Stimulated activated CD4-positive, alpha-beta T cell treated with anti-CD3 and anti-CD28 coated beads, Interleukin-4, amount 100 ng/mL, for 48 hours (primary cell): Measurements from ENCODE around the gene ARID3A.
A peak's percentile ranks its signal among the peaks of the same experiment; 100 is the strongest.
"Not testable (repeated sequence)": the region's sequence is repeated elsewhere in the genome, so short reads cannot be mapped to it uniquely, and the experiment has no call there.

ENCODE experiments used
- DNase-seq, 2 donors: peaks; one replicate each; pipeline ENCODE4 v3.0.0-alpha.2; 2020; ENCODE audit warnings: low read depth in 2 of 2

The ARID3A gene

DNA sequence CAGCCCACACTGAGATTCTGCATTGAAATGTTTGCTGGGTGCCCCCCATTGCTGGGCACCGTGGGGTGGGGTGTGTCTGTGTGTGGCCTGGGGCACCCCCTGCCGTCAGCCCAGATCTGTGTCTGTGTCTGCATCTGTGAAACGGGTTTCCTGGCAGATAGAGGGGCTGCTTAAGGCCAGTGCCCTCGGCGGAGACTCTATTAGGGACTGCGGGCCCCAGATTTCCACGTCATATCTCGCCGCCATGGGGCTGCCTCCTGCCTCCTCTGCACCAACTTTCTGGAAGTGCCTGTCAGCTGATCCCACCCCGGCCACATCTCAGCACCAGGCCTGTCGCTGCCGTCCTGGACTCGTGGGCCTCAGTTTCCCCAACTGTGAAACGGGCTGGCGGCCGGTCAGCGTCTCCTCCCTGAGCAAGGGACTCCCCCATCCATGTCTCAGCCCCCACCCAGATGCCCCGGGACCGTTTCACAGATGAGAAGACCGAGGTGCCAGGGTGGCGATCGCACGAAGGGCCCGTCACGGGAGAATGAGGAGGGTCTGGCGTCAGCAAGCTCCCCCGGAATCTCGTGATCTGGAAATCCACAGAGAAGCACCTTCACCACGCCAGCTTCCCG, 21.4 kb downstream of the ARID3A start:
- no peak for DNase-seq

DNA sequence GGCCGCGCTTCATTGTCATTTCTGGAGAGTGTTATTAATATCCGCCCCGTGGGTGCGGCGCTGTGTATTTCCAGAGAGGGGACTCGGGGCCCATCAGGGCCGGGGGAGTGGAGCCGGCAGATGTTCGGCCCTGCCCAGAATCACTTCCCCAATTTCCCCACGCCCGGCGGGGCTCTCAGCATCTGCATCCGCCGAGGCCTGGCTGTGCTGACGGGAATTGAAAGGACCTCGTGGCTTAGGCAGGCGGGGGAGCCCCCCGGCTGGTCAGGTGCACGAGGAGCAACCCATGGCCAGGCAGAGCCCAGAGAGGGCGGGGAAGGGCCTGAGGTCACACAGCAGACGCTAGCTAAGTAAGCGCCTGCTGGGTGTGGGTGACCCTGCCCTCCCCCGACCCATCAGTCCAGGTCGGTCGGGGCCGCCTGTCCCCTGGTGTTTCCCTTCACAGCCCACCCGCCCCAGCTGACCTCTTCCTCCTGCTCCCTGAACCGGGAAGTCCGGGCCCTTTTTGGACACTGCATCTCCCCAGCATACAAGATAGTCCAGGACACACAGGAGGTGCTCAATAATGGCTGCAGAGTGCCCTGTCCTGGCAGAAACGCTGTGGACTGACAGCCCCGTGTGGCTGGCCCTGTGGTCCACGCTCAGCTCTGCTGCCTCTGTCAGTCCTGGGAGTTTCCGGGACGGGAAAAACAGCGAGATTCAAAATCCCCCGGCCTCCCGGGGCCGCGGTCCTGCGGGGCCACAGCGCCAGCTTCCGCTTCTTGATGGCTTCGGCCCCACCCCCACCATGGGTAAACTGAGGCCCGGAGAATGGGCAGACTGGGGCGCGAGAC, 22.1 kb downstream of the ARID3A start:
- DNase-seq, result no peak

DNA sequence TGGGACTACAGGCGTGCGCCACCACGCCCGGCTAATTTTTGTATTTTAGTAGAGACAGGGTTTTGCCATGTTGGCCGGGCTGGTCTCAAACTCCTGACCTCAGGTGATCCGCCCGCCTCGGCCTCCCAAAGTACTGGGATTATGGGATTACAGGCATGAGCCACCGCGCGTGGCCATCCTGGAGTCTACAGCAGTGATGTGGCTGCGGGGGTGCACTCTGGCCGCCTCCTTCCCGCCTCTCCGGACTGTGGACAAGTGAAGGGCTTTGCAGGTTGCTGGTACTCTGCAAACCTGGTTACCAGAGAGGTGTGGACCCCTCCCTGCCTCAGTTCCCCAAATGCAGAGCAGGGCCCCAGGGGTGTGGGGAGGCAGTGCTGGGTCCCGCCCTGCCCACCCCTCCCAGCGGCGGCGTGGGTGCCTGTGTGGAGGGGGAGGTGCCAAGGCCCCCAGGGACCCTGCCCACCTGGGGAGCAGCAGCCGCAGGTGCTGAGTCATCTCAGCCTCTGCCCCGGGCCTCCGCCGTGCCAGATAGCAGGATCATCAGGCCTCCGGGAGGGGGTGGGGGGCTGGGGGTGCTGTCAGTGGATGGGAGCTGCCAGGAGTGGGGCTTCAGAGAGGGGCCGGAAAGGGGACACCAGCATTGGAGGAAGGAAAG, 23.1 kb downstream of the ARID3A start:
- no peak for DNase-seq

DNA sequence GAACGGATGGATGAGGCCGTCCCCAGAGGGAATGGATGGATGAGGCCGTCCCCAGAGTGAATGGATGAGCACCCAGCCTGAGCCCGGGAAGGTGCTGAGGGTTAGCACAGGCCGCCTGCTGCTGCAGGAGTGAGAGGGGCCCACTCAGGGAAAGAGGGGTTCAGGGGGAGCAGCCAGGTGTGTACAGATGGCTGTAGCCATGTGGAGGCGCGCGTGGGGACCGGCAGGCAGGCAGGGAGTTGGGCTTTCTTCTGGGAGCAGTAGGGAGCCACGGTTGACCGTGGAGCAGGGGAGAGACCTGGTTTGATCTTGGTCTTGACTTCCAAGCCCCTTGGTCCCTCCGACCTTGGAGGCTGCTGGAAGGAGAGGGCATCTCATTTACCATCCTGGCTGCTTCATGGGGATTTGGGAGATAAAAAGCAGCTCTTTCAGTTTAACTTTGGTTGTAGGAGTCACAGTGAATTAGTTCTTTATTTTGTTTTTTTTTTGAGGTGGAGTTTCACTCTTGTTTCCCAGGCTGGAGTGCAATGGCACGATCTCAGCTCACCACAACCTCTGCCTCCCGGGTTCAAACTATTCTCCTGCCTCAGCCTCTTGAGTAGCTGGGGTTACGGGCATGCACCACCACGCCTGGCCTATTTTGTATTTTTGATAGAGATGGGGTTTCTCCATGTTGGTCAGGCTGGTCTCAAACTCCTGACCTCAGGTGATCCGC, 24.7 kb downstream of the ARID3A start:
- DNase-seq, result no peak

DNA sequence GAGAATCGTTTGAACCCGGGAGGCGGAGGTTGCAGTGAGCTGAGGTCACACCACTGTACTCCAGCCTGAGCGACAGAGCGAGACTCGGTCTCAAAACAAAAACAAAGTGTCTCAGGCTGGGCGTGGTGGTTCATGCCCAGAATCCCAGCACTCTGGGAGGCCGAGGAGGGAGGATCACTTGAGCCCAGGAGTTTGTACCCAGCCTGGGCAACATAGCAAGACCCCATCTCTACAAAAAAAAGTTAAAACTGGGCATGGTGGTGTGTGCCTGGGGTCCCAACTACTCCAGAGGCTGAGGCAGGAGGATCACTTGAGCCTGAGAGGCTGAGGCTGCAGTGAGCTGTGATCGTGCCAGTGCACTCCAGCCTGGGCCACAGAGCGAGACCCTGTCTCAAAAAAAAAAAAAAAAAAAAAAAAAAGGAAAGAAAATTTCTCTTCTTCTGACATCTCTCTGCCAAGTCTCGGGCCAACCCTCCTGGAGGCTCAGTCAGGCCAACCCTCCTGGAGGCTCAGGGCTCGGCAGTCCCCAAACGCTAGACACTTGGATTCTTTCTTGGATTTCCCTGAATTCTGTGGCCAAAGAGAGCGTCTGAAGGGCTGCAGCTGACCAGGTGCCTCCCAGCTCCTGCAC, 26.3 kb downstream of the ARID3A start:
- DNase-seq, result no peak

DNA sequence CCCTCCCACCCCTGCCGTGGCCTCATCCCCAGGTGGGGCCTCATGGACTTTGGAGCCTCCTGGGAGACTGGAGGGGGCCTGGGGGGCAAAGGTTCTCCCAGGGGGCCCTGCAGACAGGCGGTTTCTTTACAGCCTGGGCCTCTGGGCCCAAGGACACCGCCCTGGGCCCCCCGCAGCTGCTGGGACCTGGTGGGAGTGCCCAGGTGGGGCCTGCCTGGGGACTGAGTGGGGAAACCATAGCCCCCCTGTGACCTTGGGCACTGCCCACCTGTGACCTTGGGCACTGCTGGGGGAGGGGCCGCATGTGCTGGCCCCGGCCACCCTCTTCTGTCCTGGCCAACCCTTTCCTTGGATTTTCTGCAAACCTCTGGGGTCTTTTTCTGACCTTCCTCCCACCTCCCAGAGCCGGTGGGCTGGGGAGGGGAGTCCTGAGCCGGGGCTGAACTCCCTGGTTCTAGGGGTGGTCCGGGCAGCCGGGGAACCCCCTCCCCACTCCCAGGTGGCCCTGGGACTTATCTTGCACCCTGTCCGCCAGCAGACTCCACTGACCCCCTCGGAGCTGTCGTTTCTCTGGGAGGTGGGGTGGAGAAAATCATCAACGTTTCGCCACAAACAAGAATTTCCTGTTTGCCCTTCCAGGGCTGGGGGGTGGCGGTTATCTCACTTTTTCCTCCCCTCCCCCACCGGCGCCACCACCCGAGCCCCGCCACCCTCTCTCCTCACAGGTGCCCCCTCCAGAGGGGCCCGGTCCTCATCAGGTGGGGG, 27.0 kb downstream of the ARID3A start:
- DNase-seq, result no peak

DNA sequence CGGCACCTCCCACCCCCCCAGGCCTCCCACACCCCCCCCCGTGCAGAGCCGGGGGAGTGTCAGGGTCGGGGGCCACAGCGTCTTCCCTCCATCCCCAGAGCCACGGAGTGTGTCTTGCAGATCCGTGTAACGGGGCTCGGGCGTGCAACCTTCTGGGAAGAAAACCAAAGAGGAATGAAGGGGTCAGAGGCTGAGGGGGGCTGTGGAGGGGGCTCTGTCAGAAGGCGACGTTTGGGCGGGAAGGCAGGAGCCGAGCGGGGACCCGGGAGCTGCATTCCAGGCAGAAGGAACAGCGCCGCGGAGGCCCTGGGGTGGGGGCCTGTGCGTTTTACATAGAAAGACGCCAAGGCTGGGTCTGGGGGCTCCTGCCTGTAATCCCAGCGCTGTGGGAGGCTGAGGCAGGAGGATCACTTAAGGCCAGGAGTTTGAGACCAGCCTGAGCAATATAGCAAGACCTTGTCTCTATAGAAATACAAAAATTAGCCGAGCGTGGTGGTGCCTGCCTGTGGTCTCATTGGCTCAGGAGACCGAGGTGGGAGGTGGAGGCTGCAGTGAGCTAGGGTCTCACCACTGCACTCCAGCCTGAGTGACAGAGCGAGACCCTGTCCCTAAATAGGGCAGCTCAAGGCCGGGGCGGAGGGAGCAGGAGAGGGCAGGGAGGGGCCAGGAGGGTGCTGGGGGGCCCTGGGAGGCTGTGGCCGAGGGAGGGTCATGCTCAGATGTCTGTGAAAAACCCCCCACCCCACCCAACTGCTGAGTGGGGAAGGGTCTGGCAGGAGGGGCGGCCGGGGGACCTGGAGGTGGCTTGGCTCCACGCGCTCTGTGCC, 27.8 kb downstream of the ARID3A start:
- DNase-seq, result no peak

DNA sequence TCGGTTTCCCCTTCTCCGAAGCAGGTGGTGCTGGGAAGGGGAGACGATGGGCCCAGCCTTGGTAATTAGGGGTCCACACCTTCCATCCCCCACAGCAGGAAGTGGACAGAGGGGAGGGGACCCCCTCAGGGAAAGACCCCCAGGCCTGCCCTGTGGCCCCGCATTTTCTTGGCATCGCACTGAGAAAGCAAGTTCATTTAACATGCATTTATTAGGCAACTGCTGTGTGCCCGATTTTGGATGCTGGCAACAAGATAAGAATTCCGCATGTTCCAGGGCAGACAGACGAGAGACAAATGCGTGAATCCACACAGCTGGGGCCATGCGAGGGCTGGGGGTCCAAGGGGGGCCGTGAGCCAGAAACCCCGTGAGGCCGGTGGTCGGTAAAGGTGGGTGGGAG, 28.4 kb downstream of the ARID3A start:
- no peak for DNase-seq

DNA sequence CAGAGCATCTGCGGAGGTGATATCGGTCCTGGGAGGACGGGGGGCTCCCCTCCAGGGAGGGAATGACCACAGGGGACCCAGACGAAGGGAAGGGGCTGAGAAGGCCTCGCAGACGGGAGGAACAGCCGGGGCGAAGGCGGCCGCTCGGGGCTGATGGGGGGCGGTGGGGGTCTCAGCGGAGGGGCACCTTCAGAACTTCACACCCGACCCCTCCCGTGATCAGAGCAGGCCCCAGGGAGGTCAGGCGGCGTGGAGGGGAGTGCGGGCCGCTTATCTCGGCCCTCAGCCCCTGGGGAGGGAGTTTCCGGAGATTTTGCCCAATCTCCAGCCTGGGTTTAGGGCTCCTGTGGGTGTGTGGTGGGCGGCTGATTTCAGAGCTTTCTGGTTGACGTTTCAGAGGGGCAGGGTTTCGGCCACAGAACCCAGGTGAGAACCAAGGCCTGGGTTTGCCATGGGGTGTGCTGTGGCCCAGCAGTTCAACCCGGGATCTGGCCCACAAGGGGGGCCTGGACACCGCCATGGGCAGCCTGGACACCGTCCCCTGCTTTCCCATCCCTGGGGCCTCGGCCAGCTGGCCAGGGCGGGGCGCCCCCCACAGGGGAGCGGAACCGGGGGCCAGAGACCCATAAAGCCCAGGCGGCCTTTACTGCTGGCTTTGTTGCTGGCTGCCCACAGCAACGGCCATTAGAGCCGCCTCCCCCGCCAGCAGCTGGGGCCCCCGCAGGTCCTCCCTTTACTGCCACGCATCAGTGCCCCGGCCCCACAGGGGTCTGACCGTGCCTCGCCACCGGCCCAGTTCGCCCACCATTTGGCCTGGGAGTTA, 29.0 kb downstream of the ARID3A start:
- no peak for DNase-seq

DNA sequence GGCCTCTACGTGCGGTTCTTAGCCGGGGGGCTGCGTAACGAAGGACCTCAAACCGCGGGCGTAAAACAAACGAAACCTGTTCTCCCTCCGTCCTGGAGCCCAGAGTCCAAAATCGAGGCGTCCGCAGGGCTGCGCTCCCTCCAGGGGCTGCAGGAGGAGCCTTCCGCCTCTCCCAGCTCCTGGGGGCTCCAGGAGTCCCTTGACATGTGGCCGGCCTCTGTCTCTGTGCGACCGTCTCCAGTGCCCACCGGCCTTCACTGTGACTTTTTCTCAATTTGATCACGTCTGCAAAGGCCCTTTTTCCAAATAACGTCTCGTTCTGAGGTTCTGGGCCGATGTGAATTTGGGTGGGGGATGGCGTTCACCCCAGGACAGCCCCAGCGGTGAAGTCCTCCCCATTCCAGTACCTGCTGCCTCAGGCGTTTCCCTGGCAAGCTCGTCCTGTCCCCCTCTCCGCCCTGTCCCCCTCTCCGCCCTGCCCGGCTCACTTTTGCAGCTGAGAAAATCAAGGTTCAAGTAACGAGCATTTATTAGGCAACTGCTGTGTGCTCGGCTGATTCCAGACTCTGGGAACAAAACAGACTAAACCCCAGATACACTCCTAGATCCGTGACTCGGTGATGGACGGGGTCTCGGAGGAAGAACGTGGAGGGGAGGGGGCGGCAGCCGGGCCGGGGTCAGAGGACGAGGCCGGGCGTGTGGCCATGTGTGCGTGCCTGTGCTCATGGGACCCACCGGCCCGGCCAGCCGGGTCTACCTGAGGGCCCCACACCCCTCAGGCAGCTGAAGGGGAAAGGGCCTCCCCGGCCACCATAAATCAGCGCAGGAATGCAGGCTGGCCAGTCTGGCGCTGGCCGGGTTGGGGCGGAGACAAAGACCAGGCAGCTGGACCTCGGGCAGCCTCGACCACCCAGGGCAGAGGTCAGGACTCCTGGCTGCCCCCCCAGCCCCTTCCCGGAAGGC, 30.2 kb downstream of the ARID3A start:
- DNase-seq, result no peak

DNA sequence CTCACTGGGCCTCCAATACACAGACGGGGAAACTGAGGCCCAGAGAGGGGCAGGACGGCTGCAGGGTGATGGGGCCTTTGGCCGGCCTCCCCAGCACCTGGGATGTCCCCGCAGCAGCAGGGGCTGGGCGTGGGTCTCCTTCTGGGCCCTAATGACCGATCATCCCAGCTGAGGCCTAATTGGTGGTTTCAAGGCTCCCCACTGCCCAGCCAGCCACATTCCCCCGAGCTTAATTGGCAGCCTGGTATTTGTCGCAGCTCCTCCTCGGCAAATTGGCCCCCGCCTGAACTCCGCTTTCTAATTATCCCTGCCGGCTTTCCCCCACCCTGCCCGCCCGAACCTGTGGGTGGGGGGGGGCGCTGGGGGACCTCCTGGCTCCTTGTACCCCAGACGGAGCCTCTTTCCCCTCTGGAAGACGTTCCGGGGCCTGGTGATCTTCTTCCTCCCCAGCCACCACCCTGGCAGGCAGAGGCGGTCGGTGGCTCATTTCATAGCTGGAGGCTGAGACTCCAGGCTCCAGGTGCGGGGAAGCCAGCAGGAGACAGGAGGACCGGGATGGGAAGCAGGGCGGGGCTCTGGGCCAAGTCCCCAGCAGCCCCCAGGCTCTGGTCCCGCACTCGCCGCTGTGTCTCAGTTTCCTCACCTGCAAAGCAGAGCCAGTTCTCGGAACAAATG, 31.1 kb downstream of the ARID3A start:
- no peak for DNase-seq

DNA sequence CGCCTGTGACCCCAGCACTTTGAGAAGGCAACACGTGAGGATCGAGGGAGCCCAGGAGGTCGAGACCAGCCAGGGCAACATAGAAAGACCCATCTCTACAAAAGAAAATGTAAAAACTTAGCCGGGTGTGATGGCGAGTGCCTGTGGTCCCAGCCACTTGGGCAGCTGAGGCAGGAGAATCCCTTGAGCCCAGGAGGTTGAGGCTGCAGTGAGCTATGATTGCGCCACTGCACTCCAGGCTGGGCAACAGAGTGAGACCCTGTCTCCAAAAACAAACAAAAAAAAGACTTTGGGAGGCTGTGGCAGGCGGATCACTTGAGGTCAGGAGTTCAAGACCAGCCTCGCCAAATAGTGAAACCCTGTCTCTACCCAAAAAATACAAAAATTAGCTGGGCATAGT, 31.7 kb downstream of the ARID3A start:
- DNase-seq, result not testable (repeated sequence)

DNA sequence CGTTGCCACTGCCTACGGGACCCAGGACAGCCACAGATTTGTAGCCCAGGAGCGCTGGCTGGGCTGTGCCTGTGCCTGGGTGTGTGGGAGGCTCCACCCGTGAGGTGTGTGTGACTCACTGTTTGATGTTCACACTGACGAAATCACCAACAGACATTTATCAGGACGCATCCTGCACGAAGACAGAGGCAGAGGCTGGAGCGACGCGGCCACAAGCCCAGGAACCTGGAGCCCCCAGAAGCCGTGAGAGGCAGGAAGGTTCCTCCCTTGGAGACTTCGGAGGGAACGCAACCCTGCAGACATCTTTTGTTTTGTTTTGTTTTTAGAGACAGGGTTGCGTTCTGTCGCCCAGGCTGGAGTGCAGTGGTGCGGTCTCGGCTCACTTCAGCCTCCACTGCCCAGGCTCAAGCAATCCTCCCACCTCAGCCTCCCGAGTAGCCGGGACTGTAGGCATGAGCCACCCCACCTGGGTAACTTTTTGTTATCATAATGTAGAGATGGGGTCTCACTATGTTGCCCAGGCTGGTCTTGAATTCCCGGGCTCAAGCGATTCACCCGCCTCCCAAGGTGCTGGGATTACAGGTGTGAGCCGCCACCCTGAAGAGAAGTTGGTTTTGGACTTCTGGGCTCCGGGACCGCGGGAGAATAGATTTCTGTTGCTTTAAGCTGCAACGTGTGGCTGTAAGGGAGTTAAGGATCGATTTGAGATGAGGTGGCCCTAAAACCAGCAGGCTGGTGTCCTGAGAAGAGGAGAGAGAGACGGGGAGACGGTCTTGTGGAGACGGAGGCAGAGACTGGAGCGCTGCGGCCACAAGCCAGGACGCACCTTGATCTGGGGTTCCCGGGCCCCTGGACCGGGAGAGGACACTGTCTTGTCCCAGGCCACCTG, 33.4 kb downstream of the ARID3A start:
- DNase-seq, result peak; percentile 37 to 40

DNA sequence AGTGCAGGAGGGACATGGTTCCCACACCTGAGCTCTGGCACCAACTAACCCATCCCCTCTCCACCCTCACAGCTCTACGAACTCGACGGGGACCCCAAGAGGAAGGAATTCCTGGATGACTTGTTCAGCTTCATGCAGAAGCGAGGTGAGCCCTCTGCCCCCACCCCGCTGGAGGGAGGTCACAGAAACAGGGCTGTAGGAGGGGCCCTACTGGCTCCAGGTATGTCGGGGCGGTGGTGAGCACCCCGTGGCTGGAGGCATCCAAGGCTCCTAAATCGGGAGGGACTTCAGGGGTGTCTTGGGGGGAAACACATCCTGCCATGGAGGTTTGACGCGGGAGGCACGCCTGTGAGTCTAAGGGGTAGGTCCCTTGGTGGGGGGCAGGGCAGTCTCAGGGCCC, 34.2 kb downstream of the ARID3A start:
- DNase-seq, result no peak

DNA sequence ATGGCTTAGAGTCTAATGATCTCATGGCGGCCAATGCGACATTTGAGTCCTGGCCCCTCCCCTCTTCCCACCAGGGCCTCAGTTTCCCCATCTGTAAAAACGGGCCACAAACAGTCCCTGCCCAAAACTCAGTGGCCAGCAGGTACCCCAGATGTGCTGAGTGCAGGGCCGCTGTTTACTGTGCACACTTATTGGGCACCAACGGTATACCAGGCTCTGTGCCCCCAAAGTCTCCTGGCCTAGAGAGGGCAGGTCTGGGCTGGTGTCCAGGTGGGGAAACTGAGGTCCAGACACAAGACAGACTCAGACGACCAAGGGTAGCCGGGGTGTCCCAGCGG, 34.7 kb downstream of the ARID3A start:
- DNase-seq, result no peak

DNA sequence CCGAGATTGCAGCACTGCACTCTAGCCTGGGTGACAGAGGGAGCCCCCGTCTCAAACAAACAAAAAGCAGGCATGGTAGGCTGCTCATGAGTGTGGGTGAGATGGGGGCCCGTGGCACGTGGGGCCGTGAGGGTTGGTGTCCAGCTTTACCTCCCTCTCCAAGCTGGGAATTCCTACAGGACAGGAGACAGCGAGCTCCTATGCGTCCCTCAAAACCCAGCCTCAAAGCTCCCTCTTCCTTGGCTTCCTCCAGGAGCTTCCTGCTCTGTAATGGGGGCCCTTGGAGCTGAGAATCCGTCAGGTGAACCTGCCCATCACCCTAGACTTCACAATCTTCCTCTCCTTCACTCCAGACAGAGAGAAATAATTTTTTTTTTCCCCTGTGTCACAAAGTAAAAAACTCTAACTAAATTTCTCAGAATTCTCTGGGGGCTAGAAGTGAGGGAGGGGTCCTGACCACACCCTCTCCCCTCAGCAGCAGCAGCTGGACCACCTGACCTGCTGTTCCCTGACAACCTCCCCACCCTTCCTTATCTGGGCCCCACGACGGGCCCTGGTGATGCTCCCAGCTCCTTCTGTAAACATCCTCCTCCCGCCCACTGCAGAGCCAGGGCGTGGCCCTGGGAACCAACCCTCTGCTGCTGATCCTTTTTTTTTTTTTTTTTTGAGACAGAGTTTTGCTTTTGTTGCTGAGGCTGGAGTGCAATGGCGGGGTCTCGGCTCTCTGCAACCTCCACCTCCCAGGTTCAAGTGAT, 36.2 kb downstream of the ARID3A start:
- DNase-seq, result no peak
